Nephron progenitor cell (in vitro differentiated cells): ENCODE measurements around the gene CMIP.

Source experiments
- DNase-seq: peaks from one replicate; pipeline ENCODE4 v3.0.0; 2021
- H3K27ac Mint-ChIP-seq: 2 replicates; pipeline ENCODE4 v1.8.0; 2021; ENCODE audit warnings: mild to moderate bottlenecking, moderate library complexity, mixed read lengths
- H3K27me3 Mint-ChIP-seq: 2 replicates; pipeline ENCODE4 v1.8.0; 2021; ENCODE audit warnings: mild to moderate bottlenecking, low read depth, mixed read lengths; ENCODE audit not compliant: poor library complexity
- H3K36me3 Mint-ChIP-seq: 2 replicates; pipeline ENCODE4 v1.8.0; 2021; ENCODE audit warnings: low read depth, mixed read lengths
- H3K4me1 Mint-ChIP-seq: 2 replicates; pipeline ENCODE4 v1.8.0; 2021; ENCODE audit warnings: mixed read lengths
- H3K4me3 Mint-ChIP-seq: 2 replicates; pipeline ENCODE4 v1.8.0; 2021; ENCODE audit warnings: mild to moderate bottlenecking, moderate library complexity, mixed read lengths
- H3K9me3 Mint-ChIP-seq: 2 replicates; pipeline ENCODE4 v1.8.0; 2021; ENCODE audit warnings: mild to moderate bottlenecking, moderate library complexity, mixed read lengths
- TF ChIP-seq, protein P1 (sequence below): fragments of 200-600 bp; sonication (generic); IDR thresholded peaks from 2 replicates; pipeline ENCODE4 v1.5.0; 2021; ENCODE audit warnings: antibody characterized with exemption

The CMIP gene

DNA sequence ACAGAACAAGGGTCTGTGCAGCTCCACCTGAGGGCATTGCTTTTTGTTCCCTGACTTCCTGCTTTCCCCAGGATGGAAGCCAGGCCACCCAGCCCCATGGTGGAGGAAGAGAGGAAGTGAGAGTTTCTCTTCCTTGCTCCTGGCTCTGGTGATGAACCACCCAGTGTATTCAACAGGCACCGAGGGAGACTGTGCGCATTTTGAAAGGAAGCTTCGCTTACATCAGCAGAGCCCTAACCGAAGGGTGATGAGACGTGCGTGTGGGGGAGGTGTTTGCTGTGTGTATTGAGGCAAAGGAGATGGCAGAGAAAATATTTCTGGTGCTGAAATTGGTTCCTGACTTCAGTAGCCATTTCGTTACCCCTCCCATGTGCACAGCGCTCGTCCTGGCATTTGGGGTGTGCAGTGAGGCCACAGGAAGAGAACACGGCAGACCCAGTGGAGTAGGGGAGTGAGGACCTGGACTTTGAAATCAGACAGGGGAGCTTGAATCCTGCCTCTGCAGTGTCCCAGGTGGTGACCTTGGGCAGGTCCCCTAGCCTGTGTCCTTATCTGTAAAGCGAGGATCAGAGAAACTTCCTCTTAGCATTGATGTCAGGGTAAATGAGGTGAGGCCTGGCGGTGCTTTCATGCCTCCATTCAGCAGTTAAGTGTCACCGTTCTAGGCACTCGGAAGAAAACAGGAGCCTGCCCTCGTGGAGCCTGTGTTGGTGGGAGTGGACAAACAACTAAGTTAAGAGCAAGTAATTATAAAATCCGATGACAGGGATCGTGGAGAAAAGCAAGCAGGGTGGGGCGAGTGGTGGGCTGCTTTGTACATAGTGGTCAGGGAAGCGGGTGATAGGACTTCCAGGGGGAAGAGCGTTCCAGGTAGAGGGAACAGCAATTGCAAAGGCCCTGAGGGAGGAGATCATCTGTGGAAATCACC, 7.4 kb downstream of the CMIP start:
- Mint-ChIP-seq H3K4me3 (no peak overlapping the region), H3K36me3 (peaks cover 19% of the 10 kb centered on the region), H3K4me1 (peaks cover 82% of the 10 kb centered on the region), H3K27ac (peak overlapping the region; percentile 24), H3K27me3 (no peaks in the 10 kb centered on the region), H3K9me3 (peaks cover 3% of the 10 kb centered on the region)
- no peak for DNase-seq
- TF ChIP-seq, protein P1, sequence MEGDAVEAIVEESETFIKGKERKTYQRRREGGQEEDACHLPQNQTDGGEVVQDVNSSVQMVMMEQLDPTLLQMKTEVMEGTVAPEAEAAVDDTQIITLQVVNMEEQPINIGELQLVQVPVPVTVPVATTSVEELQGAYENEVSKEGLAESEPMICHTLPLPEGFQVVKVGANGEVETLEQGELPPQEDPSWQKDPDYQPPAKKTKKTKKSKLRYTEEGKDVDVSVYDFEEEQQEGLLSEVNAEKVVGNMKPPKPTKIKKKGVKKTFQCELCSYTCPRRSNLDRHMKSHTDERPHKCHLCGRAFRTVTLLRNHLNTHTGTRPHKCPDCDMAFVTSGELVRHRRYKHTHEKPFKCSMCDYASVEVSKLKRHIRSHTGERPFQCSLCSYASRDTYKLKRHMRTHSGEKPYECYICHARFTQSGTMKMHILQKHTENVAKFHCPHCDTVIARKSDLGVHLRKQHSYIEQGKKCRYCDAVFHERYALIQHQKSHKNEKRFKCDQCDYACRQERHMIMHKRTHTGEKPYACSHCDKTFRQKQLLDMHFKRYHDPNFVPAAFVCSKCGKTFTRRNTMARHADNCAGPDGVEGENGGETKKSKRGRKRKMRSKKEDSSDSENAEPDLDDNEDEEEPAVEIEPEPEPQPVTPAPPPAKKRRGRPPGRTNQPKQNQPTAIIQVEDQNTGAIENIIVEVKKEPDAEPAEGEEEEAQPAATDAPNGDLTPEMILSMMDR: no peak

DNA sequence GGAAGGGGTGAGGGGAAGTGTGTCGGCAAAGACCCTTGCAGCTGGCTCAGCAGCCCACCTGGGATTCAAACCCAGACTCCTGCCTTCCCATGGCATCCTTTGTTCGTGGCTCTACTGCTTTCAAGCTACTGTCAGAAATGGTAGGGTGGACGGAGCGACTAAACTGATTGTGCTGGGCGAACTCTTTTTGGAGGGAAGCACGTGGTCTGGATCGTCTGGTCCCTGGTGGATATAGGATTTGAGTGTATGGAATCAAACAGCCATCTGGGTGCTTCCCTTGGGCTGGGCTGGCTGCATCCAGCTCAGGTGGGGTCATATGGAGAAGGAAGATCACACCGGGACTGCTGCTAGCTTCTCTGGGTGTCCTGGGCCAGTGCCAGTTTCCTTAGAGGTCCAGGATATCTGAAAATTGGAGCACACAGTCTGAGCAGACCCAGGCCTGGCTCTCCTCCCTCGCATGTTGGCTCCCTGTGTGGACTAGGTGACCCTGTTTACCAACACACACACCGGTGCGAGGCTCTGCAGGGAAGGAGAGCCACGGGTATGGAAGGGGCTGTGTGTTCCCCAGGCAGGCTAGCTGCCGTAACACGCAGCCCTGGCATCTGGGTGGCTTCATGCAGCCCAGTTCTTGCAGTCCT, 8.6 kb downstream of the CMIP start:
- peaks cover 3% of the 10 kb centered on the region for H3K9me3 Mint-ChIP-seq
- H3K4me1 Mint-ChIP-seq: peaks cover 82% of the 10 kb centered on the region
- no peak overlapping the region for H3K4me3 Mint-ChIP-seq
- no peak for DNase-seq
- TF ChIP-seq, protein P1: no peak
- peaks cover 27% of the 10 kb centered on the region for H3K36me3 Mint-ChIP-seq
- no peaks in the 10 kb centered on the region for H3K27me3 Mint-ChIP-seq
- H3K27ac Mint-ChIP-seq: no peak overlapping the region

DNA sequence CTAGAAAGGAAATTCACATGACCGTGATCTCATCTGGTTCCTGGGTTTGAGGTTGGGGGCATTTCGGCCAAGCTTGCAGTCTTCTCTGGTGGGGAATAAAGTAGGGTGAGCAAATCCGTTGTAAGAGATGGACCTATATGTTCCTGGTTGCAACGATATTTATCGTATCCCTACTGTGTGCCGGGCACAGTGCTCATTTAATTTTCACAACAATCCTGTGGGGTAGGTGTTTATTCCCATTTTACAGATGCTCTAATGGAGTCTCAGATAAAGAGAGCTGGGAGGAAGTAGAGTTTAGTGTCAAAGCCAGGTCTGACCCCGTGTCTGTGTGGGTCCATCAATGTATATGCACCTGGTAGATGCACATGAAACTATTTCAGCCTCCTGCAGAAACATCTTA, 9.4 kb downstream of the CMIP start:
- no peak overlapping the region for H3K4me3 Mint-ChIP-seq
- no peak for DNase-seq
- H3K36me3 Mint-ChIP-seq: peaks cover 33% of the 10 kb centered on the region
- peaks cover 3% of the 10 kb centered on the region for H3K9me3 Mint-ChIP-seq
- peaks cover 79% of the 10 kb centered on the region for H3K4me1 Mint-ChIP-seq
- TF ChIP-seq, protein P1: no peak
- no peaks in the 10 kb centered on the region for H3K27me3 Mint-ChIP-seq
- no peak overlapping the region for H3K27ac Mint-ChIP-seq

DNA sequence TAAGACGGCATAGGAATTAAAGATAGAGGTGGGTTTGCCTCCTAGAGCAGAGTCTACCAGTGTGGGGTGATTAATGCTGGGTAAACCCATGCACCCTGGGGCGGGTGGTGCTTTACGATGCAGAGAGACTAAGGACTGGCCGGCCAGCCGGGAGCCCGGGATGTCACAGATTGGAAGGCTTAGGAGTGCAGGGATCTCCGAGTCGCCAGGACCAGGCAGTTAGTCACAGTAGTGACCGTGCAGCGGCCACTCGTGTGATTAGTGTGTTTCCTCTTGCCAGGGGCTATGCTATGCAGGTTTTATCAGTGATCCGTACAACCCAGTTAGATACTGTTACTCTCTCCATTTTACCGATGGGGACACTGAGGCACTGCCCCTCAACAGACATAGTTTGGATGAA, 10.4 kb downstream of the CMIP start:
- Mint-ChIP-seq H3K27ac (no peak overlapping the region), H3K9me3 (peaks cover 3% of the 10 kb centered on the region), H3K4me3 (no peak overlapping the region), H3K4me1 (peaks cover 73% of the 10 kb centered on the region), H3K27me3 (no peaks in the 10 kb centered on the region), H3K36me3 (peaks cover 36% of the 10 kb centered on the region)
- DNase-seq: no peak
- TF ChIP-seq, protein P1: no peak

DNA sequence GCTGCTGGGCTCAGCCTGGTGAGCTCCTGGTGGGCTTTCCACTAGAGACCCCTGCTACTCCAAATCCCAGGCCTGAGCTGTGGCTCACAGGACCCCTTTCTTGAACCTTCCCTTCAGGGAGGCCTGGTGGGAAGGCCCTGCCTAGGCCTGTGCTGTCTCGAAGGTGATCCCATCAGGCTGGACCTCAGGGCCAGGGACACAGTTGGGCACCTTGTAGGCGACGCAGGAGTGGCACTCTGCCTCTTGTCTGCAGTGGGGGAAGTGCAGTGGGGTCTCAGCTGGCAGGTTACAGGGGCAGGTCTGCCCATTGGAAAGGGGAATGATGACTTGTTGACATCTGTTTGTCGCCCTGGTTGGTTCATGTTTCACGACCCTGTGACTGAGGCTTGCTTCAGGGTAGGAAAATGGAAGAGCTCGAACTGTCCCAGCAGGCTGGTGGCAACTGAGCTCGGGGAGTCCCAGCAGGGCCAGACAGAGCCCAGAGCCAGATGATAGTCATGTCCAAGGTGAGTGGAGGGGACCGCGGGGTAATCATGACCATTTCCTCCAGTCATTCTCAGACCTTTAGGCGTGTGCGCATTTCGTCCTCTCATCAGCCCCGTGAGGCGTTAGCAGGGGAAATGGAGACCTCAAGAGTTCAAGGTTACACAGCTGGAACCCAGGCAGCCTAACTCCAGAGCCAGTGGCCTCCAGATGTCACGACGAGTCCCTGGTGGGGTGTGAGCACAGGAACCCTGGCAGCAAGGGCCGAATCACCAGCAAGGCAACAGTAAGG, 11.3 kb downstream of the CMIP start:
- Mint-ChIP-seq H3K27me3 (peaks cover 2% of the 10 kb centered on the region), H3K36me3 (peaks cover 37% of the 10 kb centered on the region), H3K4me1 (peaks cover 74% of the 10 kb centered on the region), H3K4me3 (no peak overlapping the region), H3K27ac (no peak overlapping the region), H3K9me3 (peaks cover 2% of the 10 kb centered on the region)
- no peak for DNase-seq
- TF ChIP-seq, protein P1: no peak
